GM21515 (cell line): Measurements from ENCODE around the gene TMEM178B.

Experiments used
- ATAC-seq: cut with Tn5 transposase; IDR thresholded peaks from one replicate; pipeline ENCODE4 v1.9.1; 2021; ENCODE audit not compliant: unreplicated experiment

The TMEM178B gene

GRCh38 chr7:141460781-141461715 lies 387.2 kb downstream of the TMEM178B start:
- no peak for ATAC-seq

GRCh38 chr7:141461924-141462323 lies 388.1 kb downstream of the TMEM178B start:
- ATAC-seq, result no peak

GRCh38 chr7:141462958-141463357 lies 389.1 kb downstream of the TMEM178B start:
- ATAC-seq, result no peak

GRCh38 chr7:141463986-141464385 lies 390.1 kb downstream of the TMEM178B start:
- ATAC-seq, result no peak

- no peak for ATAC-seq
Observed at GRCh38 chr7:141464551-141464950, 390.7 kb downstream of the TMEM178B start.

- no peak for ATAC-seq
Observed at GRCh38 chr7:141466151-141466904, 392.5 kb downstream of the TMEM178B start.

- no peak for ATAC-seq
Observed at GRCh38 chr7:141468341-141468740, 394.5 kb downstream of the TMEM178B start.

GRCh38 chr7:141475679-141476078 lies 401.8 kb downstream of the TMEM178B start:
- no peak for ATAC-seq

- no peak for ATAC-seq
Observed at GRCh38 chr7:141477865-141478264, 404.0 kb downstream of the TMEM178B start.

GRCh38 chr7:141478845-141479244 lies 405.0 kb downstream of the TMEM178B start:
- ATAC-seq, result no peak

- ATAC-seq, result no peak
Observed at GRCh38 chr7:141480953-141481352, 407.1 kb downstream of the TMEM178B start.

GRCh38 chr7:141481971-141482370 lies 408.1 kb downstream of the TMEM178B start:
- ATAC-seq, result no peak

- no peak for ATAC-seq
Observed at GRCh38 chr7:141483044-141483443, 409.2 kb downstream of the TMEM178B start.

- ATAC-seq, result no peak
Observed at GRCh38 chr7:141484907-141485306, 411.0 kb downstream of the TMEM178B start.

GRCh38 chr7:141486959-141487358 lies 413.1 kb downstream of the TMEM178B start:
- no peak for ATAC-seq

- ATAC-seq, result no peak
Observed at GRCh38 chr7:141490474-141490873, 416.6 kb downstream of the TMEM178B start.

GRCh38 chr7:141495057-141495456 lies 421.2 kb downstream of the TMEM178B start:
- ATAC-seq, result no peak

GRCh38 chr7:141497391-141497790 lies 423.5 kb downstream of the TMEM178B start:
- no peak for ATAC-seq

- ATAC-seq, result no peak
Observed at GRCh38 chr7:141500608-141501007, 426.7 kb downstream of the TMEM178B start.

GRCh38 chr7:141501451-141501850 lies 427.6 kb downstream of the TMEM178B start:
- no peak for ATAC-seq

GRCh38 chr7:141511316-141511675 lies 437.4 kb downstream of the TMEM178B start:
- ATAC-seq, result no peak
